ENCODE data around the gene FHIT. TPM values are rescaled to one million over a fixed set of nuclear protein-coding genes. Genes with fewer than 3 reads are reported as not detected.

Gene FHIT
- total RNA-seq, 4 donors from 2014 or later, result 5.0 to 15.3 (median 8.3) TPM

DNA sequence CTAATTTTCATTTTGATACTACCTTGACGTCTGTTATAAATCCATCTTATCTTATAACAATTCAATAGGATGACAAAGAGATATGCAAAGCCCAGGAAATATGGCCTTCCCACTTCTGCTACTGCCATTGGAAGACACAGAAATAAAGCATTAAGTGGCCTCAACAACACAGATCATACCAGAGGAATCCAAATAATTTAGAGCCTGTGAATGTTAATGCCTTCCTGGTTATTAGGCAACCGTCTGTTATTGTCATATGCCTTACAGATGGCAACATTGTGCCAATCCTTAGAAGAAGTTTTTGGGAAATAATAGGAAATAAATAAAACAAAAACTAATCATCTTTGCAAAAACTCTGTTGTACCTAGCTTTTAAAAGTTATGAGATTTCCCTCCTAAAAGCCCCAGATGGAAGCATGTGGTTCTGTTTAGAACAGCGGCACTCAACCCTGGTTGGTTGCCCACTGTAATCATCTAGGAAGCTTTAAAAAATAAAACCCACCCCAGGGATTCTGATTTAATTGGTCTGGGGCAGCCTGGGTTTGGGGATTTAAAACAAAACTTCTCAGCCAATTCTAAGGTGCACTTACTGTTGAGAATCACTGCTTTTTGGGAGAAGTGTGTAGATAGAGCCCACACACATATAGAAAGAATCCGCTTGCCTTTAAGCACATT lies 1496.7 kb downstream of the FHIT start:
- intact Hi-C loops (cut with DNase I; ENCODE audit: low total_unique reads), result no loop called here
- 74 to 75% methylated on average over 4 of the region's 4 CpGs for WGBS, 2 donors
- no peak overlapping the region for H3K4me3 ChIP-seq (ENCODE audit: low read depth, poor library complexity, severe bottlenecking)
- DNase-seq (ENCODE audit: low spot score in 2 of 2), result no peak
- TF ChIP-seq, protein P1, sequence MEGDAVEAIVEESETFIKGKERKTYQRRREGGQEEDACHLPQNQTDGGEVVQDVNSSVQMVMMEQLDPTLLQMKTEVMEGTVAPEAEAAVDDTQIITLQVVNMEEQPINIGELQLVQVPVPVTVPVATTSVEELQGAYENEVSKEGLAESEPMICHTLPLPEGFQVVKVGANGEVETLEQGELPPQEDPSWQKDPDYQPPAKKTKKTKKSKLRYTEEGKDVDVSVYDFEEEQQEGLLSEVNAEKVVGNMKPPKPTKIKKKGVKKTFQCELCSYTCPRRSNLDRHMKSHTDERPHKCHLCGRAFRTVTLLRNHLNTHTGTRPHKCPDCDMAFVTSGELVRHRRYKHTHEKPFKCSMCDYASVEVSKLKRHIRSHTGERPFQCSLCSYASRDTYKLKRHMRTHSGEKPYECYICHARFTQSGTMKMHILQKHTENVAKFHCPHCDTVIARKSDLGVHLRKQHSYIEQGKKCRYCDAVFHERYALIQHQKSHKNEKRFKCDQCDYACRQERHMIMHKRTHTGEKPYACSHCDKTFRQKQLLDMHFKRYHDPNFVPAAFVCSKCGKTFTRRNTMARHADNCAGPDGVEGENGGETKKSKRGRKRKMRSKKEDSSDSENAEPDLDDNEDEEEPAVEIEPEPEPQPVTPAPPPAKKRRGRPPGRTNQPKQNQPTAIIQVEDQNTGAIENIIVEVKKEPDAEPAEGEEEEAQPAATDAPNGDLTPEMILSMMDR (IDR thresholded peaks at IDR 0.05), result no peak
- no peak for TF ChIP-seq POLR2A (IDR thresholded peaks at IDR 0.05)

DNA sequence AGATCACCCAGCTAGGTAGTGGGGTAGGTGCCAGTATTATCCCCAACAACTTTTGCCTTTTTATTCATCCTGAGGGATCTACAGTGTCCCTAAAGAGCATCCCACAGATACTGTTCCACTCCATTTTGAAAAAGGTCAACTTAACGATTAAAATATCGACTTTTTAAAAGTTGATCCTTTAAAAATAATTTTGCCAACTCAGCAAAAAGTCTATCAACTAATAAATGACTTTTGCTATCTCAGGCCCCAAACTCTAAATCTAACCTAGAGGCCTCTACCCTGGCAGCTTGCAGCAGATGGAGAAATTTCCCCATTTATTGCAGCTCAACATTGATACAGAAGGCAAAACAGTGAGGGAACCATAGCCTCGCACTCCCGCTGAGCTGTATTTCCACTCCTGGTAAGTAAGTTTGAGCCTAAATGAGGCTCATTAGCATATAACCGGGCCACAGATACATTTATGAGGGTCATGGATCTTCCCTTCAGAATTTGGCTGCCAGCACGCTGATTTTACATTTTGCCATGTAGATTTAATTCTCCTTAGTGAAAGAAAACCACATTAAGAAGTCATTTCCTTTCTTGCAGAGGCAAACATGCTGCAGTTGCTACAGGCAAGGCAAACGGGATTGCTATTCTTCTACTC lies 1497.3 kb downstream of the FHIT start:
- TF ChIP-seq, protein P1 (IDR thresholded peaks at IDR 0.05), result no peak
- no peak for TF ChIP-seq POLR2A (IDR thresholded peaks at IDR 0.05)
- intact Hi-C loops (cut with DNase I; ENCODE audit: low total_unique reads), result no loop called here
- DNase-seq (ENCODE audit: low spot score in 2 of 2), result no peak
- WGBS, 2 donors, result 71 to 87% methylated on average over 7 of the region's 7 CpGs
- H3K4me3 ChIP-seq (ENCODE audit: low read depth, poor library complexity, severe bottlenecking), result no peak overlapping the region

DNA sequence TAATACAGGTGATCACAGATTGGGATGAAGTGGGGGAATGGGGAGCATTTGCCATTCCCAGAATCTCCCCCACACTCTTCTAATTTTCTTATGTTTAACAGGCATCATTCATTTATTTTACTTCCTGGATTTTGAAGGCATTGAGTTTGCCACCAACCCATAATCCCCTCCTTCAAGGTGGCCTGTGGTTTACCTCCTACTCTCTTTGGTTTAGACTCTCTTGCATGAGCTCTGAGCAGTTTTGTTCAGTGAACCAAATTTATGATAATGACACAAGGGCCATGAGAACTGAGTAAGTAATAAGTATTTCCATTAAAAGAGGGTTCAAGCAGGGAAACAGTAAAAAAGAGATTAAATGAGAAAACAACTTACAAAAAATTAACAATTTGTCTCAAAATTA lies 1498.3 kb downstream of the FHIT start:
- TF ChIP-seq, protein P1 (IDR thresholded peaks at IDR 0.05), result no peak
- no peak for TF ChIP-seq POLR2A (IDR thresholded peaks at IDR 0.05)
- intact Hi-C loops (cut with DNase I; ENCODE audit: low total_unique reads), result no loop called here
- no peak overlapping the region for H3K4me3 ChIP-seq (ENCODE audit: low read depth, poor library complexity, severe bottlenecking)
- DNase-seq (ENCODE audit: low spot score in 2 of 2), result no peak

DNA sequence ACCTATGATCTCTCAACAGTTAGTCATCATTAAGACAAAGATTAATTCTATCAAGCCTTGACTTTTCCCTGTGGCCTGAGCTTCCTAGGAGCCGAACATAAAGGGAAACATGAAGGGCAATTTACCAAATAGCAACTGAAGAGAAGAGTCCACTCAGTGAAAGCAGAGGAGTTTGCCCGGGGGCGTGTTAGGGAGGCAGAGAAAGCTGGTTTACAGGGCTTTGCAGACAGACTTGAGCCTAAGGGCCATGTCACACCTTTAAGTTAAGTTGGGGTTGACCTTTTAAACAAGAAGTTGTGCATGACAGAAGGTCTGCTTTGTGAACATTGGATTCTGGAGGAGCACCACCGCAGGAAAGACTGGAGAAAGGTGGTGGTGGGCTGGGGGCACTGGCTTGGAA lies 1499.6 kb downstream of the FHIT start:
- intact Hi-C loops (cut with DNase I; ENCODE audit: low total_unique reads), result no loop called here
- no peak for DNase-seq (ENCODE audit: low spot score in 2 of 2)
- 85 to 88% methylated on average over 4 of the region's 4 CpGs for WGBS, 2 donors
- no peak for TF ChIP-seq POLR2A (IDR thresholded peaks at IDR 0.05)
- TF ChIP-seq, protein P1 (IDR thresholded peaks at IDR 0.05), result no peak
- no peak overlapping the region for H3K4me3 ChIP-seq (ENCODE audit: low read depth, poor library complexity, severe bottlenecking)

DNA sequence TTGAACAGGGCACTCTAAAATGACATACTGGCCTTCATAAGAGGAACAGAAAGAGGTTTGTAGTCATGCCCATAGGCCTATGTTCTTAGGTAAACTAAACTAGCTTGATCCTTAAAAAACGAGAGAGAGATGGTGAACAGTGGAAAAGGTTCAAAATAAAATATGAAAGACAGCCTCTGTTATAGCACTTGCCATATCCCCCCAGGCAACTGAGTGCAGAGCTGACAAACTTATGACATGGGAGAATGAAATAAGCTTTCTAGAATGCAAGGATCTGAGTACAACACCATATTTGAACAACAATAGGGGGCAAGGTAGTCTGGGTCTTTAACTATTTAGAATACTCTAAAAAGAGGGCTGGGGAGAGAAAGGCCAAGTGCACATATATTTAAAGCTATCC lies 1500.9 kb downstream of the FHIT start:
- DNase-seq (ENCODE audit: low spot score in 2 of 2), result no peak
- WGBS, 2 donors, result 19 to 23% methylated on average over 1 of the region's 1 CpG
- intact Hi-C loops (cut with DNase I; ENCODE audit: low total_unique reads), result no loop called here
- TF ChIP-seq POLR2A (IDR thresholded peaks at IDR 0.05), result no peak
- TF ChIP-seq, protein P1 (IDR thresholded peaks at IDR 0.05), result no peak
- no peak overlapping the region for H3K4me3 ChIP-seq (ENCODE audit: low read depth, poor library complexity, severe bottlenecking)
